Fibroblast of villous mesenchyme (primary cell): Measurements from ENCODE around the gene COMP. TPM values are rescaled to one million over a fixed set of nuclear protein-coding genes. Genes with fewer than 3 reads are reported as not detected.

ENCODE experiments used
- DNase-seq: peaks from one replicate; pipeline ENCODE4 v3.0.0-alpha.2; 2010; ENCODE audit warnings: low read depth
- H3K4me3 ChIP-seq: 2 replicates; pipeline ENCODE4 v1.5.1; 2011; ENCODE audit warnings: low read depth, mild to moderate bottlenecking, low read length
- total RNA-seq: library from RNA; depleted of rRNA; stranded (reverse); fragments of >200 nt; gene quantifications from 2 replicates; pipeline ENCODE4 v1.2.3, GENCODE V29; 2012
- TF ChIP-seq, protein P1 (sequence below): IDR thresholded peaks from 2 replicates; pipeline ENCODE4 v1.5.1; 2012; ENCODE audit warnings: low read depth, mild to moderate bottlenecking, low read length; ENCODE audit not compliant: insufficient read depth

Gene COMP
- total RNA-seq, 1 donor, result under 0.01 TPM

- TF ChIP-seq, protein P1, sequence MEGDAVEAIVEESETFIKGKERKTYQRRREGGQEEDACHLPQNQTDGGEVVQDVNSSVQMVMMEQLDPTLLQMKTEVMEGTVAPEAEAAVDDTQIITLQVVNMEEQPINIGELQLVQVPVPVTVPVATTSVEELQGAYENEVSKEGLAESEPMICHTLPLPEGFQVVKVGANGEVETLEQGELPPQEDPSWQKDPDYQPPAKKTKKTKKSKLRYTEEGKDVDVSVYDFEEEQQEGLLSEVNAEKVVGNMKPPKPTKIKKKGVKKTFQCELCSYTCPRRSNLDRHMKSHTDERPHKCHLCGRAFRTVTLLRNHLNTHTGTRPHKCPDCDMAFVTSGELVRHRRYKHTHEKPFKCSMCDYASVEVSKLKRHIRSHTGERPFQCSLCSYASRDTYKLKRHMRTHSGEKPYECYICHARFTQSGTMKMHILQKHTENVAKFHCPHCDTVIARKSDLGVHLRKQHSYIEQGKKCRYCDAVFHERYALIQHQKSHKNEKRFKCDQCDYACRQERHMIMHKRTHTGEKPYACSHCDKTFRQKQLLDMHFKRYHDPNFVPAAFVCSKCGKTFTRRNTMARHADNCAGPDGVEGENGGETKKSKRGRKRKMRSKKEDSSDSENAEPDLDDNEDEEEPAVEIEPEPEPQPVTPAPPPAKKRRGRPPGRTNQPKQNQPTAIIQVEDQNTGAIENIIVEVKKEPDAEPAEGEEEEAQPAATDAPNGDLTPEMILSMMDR, result no peak
- H3K4me3 ChIP-seq, result no peak overlapping the region
- DNase-seq, result peak; percentile 23
Observed at GRCh38 chr19:18762125-18763023, 28.7 kb downstream of the COMP start.

DNA sequence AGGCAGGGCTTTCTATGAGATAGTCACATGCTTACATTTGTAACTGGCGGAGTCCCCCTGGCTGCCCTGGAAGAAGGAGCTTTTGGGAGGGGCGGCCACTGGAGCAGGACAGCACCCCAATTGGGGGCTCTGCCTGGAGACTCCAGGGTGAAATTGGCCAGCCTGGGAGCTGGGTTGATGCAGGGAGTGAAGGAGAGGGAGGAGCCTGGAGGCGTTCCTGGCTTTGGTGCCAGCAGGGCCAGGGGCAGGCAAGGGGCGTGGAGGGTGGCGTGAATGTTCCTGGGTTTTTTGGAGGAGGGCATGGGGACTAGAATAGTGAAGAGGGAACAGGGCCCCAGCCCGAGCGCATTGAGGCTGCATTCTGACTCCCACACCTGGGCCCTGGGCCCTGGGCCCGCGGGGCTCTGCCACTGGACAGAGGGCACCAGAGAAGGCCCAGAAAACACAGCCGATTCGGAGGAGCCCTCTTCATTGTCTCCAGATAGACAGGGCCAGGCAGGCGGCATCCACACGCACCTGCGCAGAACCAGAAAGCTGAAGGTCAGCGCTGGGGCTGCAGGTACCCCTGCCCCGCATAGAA is 29.5 kb downstream of the COMP start:
- H3K4me3 ChIP-seq, result no peak overlapping the region
- no peak for DNase-seq
- TF ChIP-seq, protein P1, result no peak

- TF ChIP-seq, protein P1, result no peak
- DNase-seq, result no peak
- no peak overlapping the region for H3K4me3 ChIP-seq
Observed at GRCh38 chr19:18760440-18761383, 30.4 kb downstream of the COMP start.

GRCh38 chr19:18759995-18760426 is 31.1 kb downstream of the COMP start:
- no peak overlapping the region for H3K4me3 ChIP-seq

GRCh38 chr19:18759304-18759994 is 31.7 kb downstream of the COMP start:
- TF ChIP-seq, protein P1, result no peak
- no peak for DNase-seq
- H3K4me3 ChIP-seq, result no peak overlapping the region

More at GRCh38 chr19:18759995-18760426, 31.1 kb downstream of the COMP start:
- no peak for DNase-seq
- TF ChIP-seq, protein P1, result no peak

- no peak for DNase-seq
- TF ChIP-seq, protein P1, result no peak
Observed at GRCh38 chr19:18756896-18757295, 34.2 kb downstream of the COMP start.

More at GRCh38 chr19:18756896-18757295, 34.2 kb downstream of the COMP start:
- H3K4me3 ChIP-seq, result no peak overlapping the region
